HCT116 (cell line): Measurements from ENCODE around the gene TNPO2. TPM values are rescaled to one million over a fixed set of nuclear protein-coding genes. Genes with fewer than 3 reads are reported as not detected.

Experiments used
- ATAC-seq: fragments of 200-7000 bp; cut with Tn5 transposase; 2 replicates; pipeline ENCODE4 v1.9.1; 2020; ENCODE audit warnings: mild to moderate bottlenecking, moderate library complexity
- BruUV-seq: library from RNA; stranded (reverse); fragments of 400-500 nt; replicated peaks from 2 replicates; lab custom pipeline; 2021; lab: Mats Ljungman, UMichigan
- CTCF ChIA-PET: fragments of 300-600 bp; sonication (Branson Sonifier 250); formaldehyde crosslinking; loops from one replicate; lab custom pipeline; 2021; ENCODE audit warnings: antibody characterized with exemption; lab: Charles Lee
- POLR2A ChIA-PET: fragments of 300-600, 350-600 bp; sonication (Branson Sonifier 250); formaldehyde crosslinking; loops from one replicate; lab custom pipeline; 2021; ENCODE audit warnings: antibody characterized with exemption; lab: Charles Lee
- RAD21 ChIA-PET, 2 experiments: fragments of 300-600 bp; sonication (Branson Sonifier 250); formaldehyde crosslinking; loops; one replicate each; lab custom pipeline; 2023; ENCODE audit warnings: low total read pairs in 2 of 2; ENCODE audit not compliant: uncharacterized antibody in 2 of 2, unreplicated experiment in 2 of 2, low non-redundant PET in 1 of 2; lab: Charles Lee
- DNase-seq: peaks from one replicate; pipeline ENCODE4 v3.0.0-alpha.2; 2010; ENCODE audit warnings: low read depth, low spot score
- H2AFZ ChIP-seq: fragments of 200-600 bp; shearing (Covaris generic), sonication (generic); 2 replicates; pipeline ENCODE4 v1.6.1; 2017; ENCODE audit warnings: low read depth, mixed run types, mixed read lengths, antibody characterized with exemption, low read length; ENCODE audit not compliant: poor library complexity, severe bottlenecking
- H3K27ac ChIP-seq: 2 replicates; pipeline ENCODE4 v1.5.1; 2012; ENCODE audit warnings: low read depth, low read length
- H3K27me3 ChIP-seq: fragments of 200-600 bp; sonication (generic); 2 replicates; pipeline ENCODE4 v1.6.1; 2016; ENCODE audit warnings: mixed run types, low read length, mixed read lengths; ENCODE audit not compliant: insufficient read depth
- H3K36me3 ChIP-seq, 2 experiments: fragments of 200-500 bp in 1 of 2; fragments of 200-600 bp in 1 of 2; sonication (Bioruptor generic) in 1 of 2; sonication (generic) in 1 of 2; 2 replicates each; pipeline versions ENCODE4 v1.5.1 to v1.6.1; 2014 to 2016; ENCODE audit warnings: low read length in 2 of 2, inconsistent platforms in 1 of 2, mixed read lengths in 1 of 2, mixed run types in 1 of 2; ENCODE audit not compliant: insufficient read depth in 2 of 2, control insufficient read depth in 1 of 2
- H3K4me1 ChIP-seq, 2 experiments: fragments of 200-600 bp in 1 of 2; sonication (generic) in 1 of 2; 2 replicates each; pipeline versions ENCODE4 v1.5.1 to v1.6.1; 2012 to 2017; ENCODE audit warnings: low read length in 2 of 2, inconsistent platforms in 1 of 2, mild to moderate bottlenecking in 1 of 2, mixed read lengths in 1 of 2, mixed run types in 1 of 2, moderate library complexity in 1 of 2; ENCODE audit not compliant: insufficient read depth in 2 of 2, control insufficient read depth in 1 of 2
- H3K4me2 ChIP-seq: fragments of 200-600 bp; sonication (generic); 2 replicates; pipeline ENCODE4 v1.6.1; 2017; ENCODE audit warnings: mixed run types, low read length, mixed read lengths
- H3K4me3 ChIP-seq, 2 experiments: fragments of 200-600 bp in 1 of 2; sonication (generic) in 1 of 2; replicated peaks in 1 of 2; 2 replicates each; pipeline ENCODE4 v1.5.1; 2011 to 2016; ENCODE audit warnings: low read length in 2 of 2, control low read depth in 1 of 2, low read depth in 1 of 2, mild to moderate bottlenecking in 1 of 2, mixed read lengths in 1 of 2, mixed run types in 1 of 2
- H3K79me2 ChIP-seq: fragments of 200-600 bp; sonication (generic); 2 replicates; pipeline ENCODE4 v1.6.1; 2017; ENCODE audit warnings: mild to moderate bottlenecking, mixed run types, low read length, moderate library complexity, mixed read lengths; ENCODE audit not compliant: insufficient read depth
- H3K9ac ChIP-seq: fragments of 200-600 bp; sonication (generic); 2 replicates; pipeline ENCODE4 v1.6.1; 2016; ENCODE audit warnings: low read length, mixed read lengths
- H3K9me2 ChIP-seq: fragments of 200-600 bp; sonication (generic), shearing (Covaris generic); 2 replicates; pipeline ENCODE4 v1.6.1; 2017; ENCODE audit warnings: mixed run types, mild to moderate bottlenecking, moderate library complexity; ENCODE audit not compliant: insufficient read depth
- H3K9me3 ChIP-seq, 2 experiments: fragments of 200-500 bp in 1 of 2; fragments of 200-600 bp in 1 of 2; sonication (Bioruptor generic) in 1 of 2; sonication (generic) in 1 of 2; 2 replicates each; pipeline ENCODE4 v1.6.1; 2014 to 2017; ENCODE audit warnings: low read length in 2 of 2, mixed read lengths in 2 of 2, inconsistent platforms in 1 of 2, low read depth in 1 of 2, mild to moderate bottlenecking in 1 of 2, mixed run types in 1 of 2, moderate library complexity in 1 of 2; ENCODE audit not compliant: control insufficient read depth in 1 of 2, insufficient read depth in 1 of 2
- H4K20me1 ChIP-seq: fragments of 200-600 bp; sonication (generic), shearing (Covaris generic); 2 replicates; pipeline ENCODE4 v1.6.1; 2017; ENCODE audit warnings: mixed run types, mild to moderate bottlenecking, moderate library complexity; ENCODE audit not compliant: insufficient read depth
- ATF3 ChIP-seq: IDR thresholded peaks from 2 replicates; pipeline ENCODE4 v1.6.1; 2012
- CBX3 ChIP-seq: IDR thresholded peaks from 2 replicates; pipeline ENCODE4 v1.6.1; 2012; ENCODE audit warnings: low read depth
- CEBPB ChIP-seq: IDR thresholded peaks from 2 replicates; pipeline ENCODE4 v1.6.1; 2012; ENCODE audit warnings: low read depth
- EGR1 ChIP-seq: IDR thresholded peaks from 2 replicates; pipeline ENCODE4 v1.6.1; 2012; ENCODE audit warnings: low read depth
- ELF1 ChIP-seq: IDR thresholded peaks from 2 replicates; pipeline ENCODE4 v1.6.1; 2012; ENCODE audit warnings: low read depth, borderline replicate concordance
- EZH2 ChIP-seq: fragments of 200-600 bp; sonication (generic); IDR thresholded peaks from 2 replicates; pipeline ENCODE4 v1.6.1; 2017; ENCODE audit warnings: antibody characterized with exemption, mixed run types
- EZH2phosphoT487 ChIP-seq: fragments of 200-600 bp; IDR thresholded peaks from 2 replicates; pipeline ENCODE4 v1.6.1; 2018; ENCODE audit warnings: antibody characterized with exemption, borderline replicate concordance
- FOSL1 ChIP-seq: IDR thresholded peaks from 2 replicates; pipeline ENCODE4 v1.6.1; 2012; ENCODE audit warnings: low read depth
- POLR2AphosphoS5 ChIP-seq: IDR thresholded peaks from 2 replicates; pipeline ENCODE4 v1.6.1; 2011; ENCODE audit warnings: mild to moderate bottlenecking, low read depth, low read length, moderate library complexity
- REST ChIP-seq: IDR thresholded peaks from 2 replicates; pipeline ENCODE4 v1.6.1; 2012; ENCODE audit warnings: low read depth
- SIN3A ChIP-seq: IDR thresholded peaks from 2 replicates; pipeline ENCODE4 v1.6.1; 2012; ENCODE audit warnings: low read depth
- SP1 ChIP-seq: IDR thresholded peaks from 2 replicates; pipeline ENCODE4 v1.6.1; 2012; ENCODE audit warnings: low read depth
- TCF7L2 ChIP-seq: IDR thresholded peaks from 2 replicates; pipeline ENCODE4 v1.7.0; 2011; ENCODE audit warnings: borderline replicate concordance, inconsistent platforms; ENCODE audit not compliant: insufficient read depth, insufficient read length; ENCODE audit errors: extremely low read depth
- YY1 ChIP-seq: IDR thresholded peaks from 2 replicates; pipeline ENCODE4 v1.6.1; 2011; ENCODE audit warnings: low read length, low read depth, moderate library complexity, mild to moderate bottlenecking; ENCODE audit not compliant: insufficient replicate concordance; ENCODE audit errors: extremely low read depth
- ZBTB33 ChIP-seq: IDR thresholded peaks from 2 replicates; pipeline ENCODE4 v1.6.1; 2011; ENCODE audit warnings: mild to moderate bottlenecking, low read length, moderate library complexity; ENCODE audit not compliant: insufficient replicate concordance; ENCODE audit errors: extremely low read depth
- ZFX ChIP-seq: fragments of 450-650 bp; IDR thresholded peaks from 2 replicates; pipeline ENCODE4 v1.6.1; 2017
- intact Hi-C: fragments of 100-400 bp; cut with micrococcal nuclease; formaldehyde crosslinking; loops from 2 replicates; pipeline ENCODE4 v1.10.0; 2022
- total RNA-seq: library from RNA; stranded (reverse); gene quantifications from one replicate; pipeline ENCODE4 v1.2.1, GENCODE V29; 2021; ENCODE audit not compliant: unreplicated experiment

Gene TNPO2
- total RNA-seq, 1 experiment from 2014 or later, result 81.8 TPM

GRCh38 chr19:12665671-12666264, 58.0 kb downstream of the TNPO2 start:
- Histone ChIP-seq H3K4me1 (peaks cover 19 to 36% of the 10 kb centered on the region in 2 experiments), H3K27ac (peak overlapping the region; percentile 58), H3K4me2 (peak overlapping the region; percentile 92), H3K4me3 (peak overlapping the region; percentile 61 to 84), H4K20me1 (no peaks in the 10 kb centered on the region), H3K27me3 (no peaks in the 10 kb centered on the region), H2AFZ (no peak overlapping the region), H3K9me2 (no peaks in the 10 kb centered on the region), H3K9ac (peak overlapping the region; percentile 76), H3K79me2 (peaks cover 25% of the 10 kb centered on the region; the same call in 1 of the 2 replicates), H3K36me3 (peaks cover 0 to 10% of the 10 kb centered on the region in 2 experiments; a peak in 2 of 4 replicates), H3K9me3 (no peaks in the 10 kb centered on the region)
- DNase-seq, result no peak
- no peak for TF ChIP-seq YY1
- no peak for TF ChIP-seq FOSL1
- TF ChIP-seq EGR1, result no peak
- no peak for TF ChIP-seq TCF7L2
- no peak for TF ChIP-seq REST
- no peak for TF ChIP-seq CEBPB
- TF ChIP-seq ELF1, result no peak
- TF ChIP-seq ATF3, result no peak
- no peak for TF ChIP-seq CBX3
- no peak for TF ChIP-seq EZH2phosphoT487
- no peak for TF ChIP-seq EZH2
- TF ChIP-seq ZFX, result no peak
- no peak for TF ChIP-seq ZBTB33
- TF ChIP-seq SIN3A, result no peak
- TF ChIP-seq POLR2AphosphoS5, result no peak
- no peak for TF ChIP-seq SP1
- CTCF ChIA-PET, result interaction anchor here (1.2 kb wide), 1 partner anchor 55 kb away, joined by 3 read pairs; no protein-coding TSS in a partner anchor
- intact Hi-C loops, result loop anchor here (5.0 to 10.0 kb wide), 2 partner anchors 53 to 741 kb away; partner anchors contain the start of genes ZNF490, ZNF700 and ZNF791
- RAD21 ChIA-PET, result no interaction called here
- BruUV-seq, result no TSS peak
- ATAC-seq, result no peak
- POLR2A ChIA-PET, result no interaction called here
